HG03196 (cell line): ENCODE data around the gene GRIN2A.

Experiments used
- ATAC-seq: cut with Tn5 transposase; IDR thresholded peaks from one replicate; pipeline ENCODE4 v1.9.1; 2021; ENCODE audit not compliant: unreplicated experiment

GRIN2A gene

GRCh38 chr16:10182222-10183053, at the start of gene GRIN2A:
Gene GRIN2A, minus strand, starts transcription at chr16:10182428. Its CDS starts 2,017 bp downstream, at chr16:10180411.
- no peak for ATAC-seq

GRCh38 chr16:10231563-10231962, 49.3 kb upstream of the GRIN2A start:
- no peak for ATAC-seq

DNA sequence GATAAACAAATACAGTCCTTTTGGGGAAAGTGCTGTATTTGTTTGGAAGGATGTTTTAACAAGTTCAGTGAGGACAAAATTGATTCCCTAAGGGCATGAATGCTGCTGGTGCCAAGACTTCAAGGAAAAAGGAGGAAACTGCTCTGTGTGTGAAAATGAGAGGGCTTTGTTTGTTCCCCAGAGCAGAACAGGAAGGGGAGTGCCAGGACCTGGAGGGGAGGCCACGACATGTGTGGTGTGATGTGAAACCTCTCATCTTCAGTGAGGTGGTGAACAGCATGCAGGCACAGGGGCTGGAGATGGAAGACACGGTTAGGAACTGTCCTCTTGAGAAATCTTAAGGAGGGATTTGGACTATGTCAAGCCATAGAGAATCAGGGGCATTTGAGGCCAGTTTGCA, 46.6 kb upstream of the GRIN2A start:
- ATAC-seq = no peak

DNA sequence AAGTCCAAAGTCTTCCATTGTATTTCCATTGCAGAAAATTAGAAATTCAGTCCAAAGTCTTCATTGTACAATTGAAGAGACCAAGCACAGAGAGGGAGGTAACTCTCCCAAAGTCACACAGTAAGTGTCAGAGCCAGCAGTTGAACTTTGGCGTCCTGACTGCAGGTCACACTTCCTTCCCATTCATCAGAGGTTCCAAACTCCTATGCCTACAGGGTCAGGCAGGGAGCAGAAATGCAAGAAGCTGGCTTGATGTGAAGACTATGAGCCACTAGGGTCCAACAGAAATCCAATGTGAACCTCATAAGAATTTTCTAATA, 44.7 kb upstream of the GRIN2A start:
- ATAC-seq = no peak

- ATAC-seq = no peak
Observed at GRCh38 chr16:10226141-10226986, 44.1 kb upstream of the GRIN2A start.

DNA sequence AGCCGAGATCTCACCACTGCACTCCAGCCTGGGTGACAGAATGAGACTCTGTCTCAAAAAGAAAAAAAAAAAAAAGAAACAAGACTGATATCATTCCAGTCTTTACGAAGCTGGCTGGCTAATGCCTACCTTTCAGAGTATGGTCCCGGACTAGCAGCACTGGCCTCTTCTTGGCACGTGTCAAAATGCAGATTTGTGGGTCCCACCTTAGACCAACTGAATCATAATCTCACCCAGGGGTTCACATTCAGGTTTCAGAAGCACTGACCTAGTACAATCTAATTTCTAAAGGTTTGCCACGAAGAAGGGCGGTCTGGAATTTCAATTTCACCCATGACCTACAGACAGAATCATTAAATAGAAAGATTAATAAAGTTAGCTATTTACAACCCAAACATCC, 43.4 kb upstream of the GRIN2A start:
- ATAC-seq = no peak

DNA sequence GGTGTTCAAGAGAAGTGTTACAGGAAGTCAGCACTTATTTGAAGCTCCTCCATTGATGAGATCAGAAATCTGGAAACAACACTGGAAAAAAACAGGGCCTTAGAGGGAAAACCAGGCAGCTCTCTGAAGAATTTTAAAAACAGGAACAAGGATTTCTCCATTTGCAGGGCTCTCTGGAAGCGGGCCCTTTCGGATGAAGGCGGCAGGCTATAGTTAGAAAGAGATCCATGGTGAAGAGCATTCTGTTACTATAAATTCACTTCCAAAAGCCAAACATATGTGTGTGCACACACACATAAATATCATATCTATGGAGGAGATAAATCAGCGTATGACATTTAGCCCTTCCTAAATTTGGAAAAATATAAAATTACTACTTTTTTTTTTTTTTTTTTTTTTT, 42.6 kb upstream of the GRIN2A start:
- no peak for ATAC-seq

GRCh38 chr16:10220942-10221341, 38.7 kb upstream of the GRIN2A start:
- no peak for ATAC-seq

- no peak for ATAC-seq
Observed at GRCh38 chr16:10219742-10220141, 37.5 kb upstream of the GRIN2A start.

DNA sequence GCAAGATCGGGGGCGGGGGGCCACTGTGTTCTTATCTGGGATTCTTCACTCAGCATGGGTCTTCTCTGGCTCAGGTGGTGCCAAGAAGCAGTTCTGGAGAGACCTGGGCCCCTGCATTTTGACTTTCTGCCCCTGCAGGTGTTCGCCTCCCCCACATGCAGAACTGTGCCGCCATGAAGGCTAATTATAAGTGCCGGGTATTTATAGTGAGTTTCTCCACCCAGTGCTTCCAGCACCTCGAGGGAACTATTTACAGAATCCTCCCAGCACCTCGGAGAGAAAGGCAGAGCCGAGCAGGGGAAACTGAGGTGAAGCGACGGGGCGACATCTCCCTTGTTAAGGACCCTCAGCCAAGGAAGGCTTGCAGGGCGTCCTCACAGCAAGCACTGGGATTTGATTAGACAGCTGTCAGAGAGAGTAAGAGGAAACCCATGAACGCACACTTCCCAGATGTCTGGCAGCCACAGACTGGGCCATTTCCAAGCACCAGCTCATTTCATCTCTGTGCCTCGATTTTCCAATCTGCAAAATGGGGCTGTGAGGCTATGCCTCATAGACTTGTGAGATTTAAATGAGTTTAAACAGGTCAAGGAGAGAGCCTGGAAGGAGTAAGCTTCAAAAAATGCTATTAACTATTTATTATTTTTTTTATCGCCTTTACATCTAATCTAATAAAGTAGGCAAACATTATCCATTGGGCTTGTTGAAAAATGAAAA, 36.4 kb upstream of the GRIN2A start:
- ATAC-seq = no peak

GRCh38 chr16:10213748-10214147, 31.5 kb upstream of the GRIN2A start:
- no peak for ATAC-seq

GRCh38 chr16:10210944-10211343, 28.7 kb upstream of the GRIN2A start:
- no peak for ATAC-seq

GRCh38 chr16:10206865-10207264, 24.6 kb upstream of the GRIN2A start:
- ATAC-seq = no peak

DNA sequence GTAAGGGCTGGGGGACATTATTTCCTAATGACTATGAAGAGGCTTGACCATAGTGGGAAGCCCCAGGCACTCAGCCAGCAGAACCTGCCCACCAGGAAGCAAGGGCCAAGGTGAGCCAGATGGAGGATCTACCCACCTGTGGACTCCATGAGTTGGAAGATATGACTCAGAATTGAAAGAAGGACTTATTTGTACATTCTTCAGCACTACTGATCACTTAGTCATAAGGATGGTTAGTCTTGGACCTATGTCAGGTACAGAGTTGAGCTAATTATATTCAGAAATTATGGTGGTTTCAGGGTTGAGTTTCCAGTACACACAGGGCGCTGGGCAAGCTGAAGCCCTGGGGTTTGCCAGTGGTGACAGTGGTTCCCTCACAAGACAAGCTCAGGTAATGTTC, 24.0 kb upstream of the GRIN2A start:
- ATAC-seq = no peak

DNA sequence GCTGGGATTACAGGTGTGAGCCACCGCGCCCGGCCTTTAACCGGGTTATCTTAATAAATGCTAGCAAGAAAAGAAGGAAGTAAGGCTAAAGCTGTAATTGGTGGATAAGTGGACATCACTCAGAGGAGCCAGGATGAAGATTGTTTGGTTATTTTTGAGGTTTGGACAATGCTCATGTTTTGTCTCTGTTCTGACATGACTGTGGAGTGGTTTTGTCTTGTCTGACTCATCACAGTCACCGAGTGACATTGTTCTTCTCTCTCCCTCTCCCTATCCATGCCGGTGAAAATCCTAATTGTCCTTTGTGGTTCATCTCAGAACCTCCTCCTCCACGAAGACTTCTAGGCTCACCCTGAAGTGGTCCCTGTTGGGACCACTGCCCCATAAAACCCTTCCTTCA, 23.5 kb upstream of the GRIN2A start:
- ATAC-seq = no peak

GRCh38 chr16:10202649-10203048, 20.4 kb upstream of the GRIN2A start:
- no peak for ATAC-seq

GRCh38 chr16:10200637-10201586, 18.7 kb upstream of the GRIN2A start:
- no peak for ATAC-seq

DNA sequence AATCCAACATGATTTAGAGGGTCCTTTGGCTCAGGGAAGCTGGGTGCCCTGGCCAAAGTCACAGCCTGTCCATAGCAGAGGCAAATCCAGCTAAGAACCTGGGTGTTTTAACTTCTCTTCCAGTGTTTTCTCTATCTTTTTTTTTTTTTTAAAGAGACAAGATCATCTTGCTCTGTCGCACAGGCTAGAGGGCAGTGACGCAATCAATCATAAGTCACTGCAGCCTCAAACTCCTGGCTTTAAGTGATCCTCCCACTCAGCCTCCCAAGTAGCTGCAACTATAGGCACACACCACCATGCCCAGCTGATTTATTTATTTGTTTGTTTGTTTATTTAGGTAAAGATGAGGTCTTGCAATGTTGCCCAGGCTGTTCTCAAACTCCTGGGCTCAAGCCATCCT, 14.8 kb upstream of the GRIN2A start:
- no peak for ATAC-seq

GRCh38 chr16:10191096-10191495, 8.9 kb upstream of the GRIN2A start:
- no peak for ATAC-seq

GRCh38 chr16:10189861-10190390, 7.7 kb upstream of the GRIN2A start:
- no peak for ATAC-seq
